ENCODE results near the gene ROGDI. TPM values are rescaled to one million over a fixed set of nuclear protein-coding genes. Genes with fewer than 3 reads are reported as not detected.

ROGDI gene
- total and polyA plus RNA-seq, 4 donors = 14.6 to 37.1 (median 30.5) TPM

DNA sequence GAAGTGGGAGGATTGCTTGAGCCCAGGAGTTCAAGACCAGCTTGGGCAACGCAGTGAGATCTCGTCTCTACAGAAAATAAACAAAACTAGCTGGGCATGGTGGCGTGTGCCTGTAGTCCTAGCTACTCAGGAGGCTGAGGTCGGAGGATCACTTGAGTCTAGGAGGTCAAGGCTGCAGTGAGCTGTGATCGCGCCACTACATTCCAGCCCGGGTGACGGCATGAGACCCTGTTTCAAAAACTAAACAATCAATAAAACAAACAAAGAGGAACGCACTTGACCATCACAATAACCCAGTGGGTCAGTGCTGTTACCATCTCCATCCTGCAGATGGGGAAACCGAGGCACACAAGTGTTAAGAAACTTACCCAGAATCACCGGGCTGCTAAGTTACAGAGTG lies 49.2 kb downstream of the ROGDI start:
- Histone ChIP-seq H3K9ac (ENCODE audit: insufficient read depth in 1 of 2, low read length in 2 of 2) (no peak overlapping the region), H3K27me3 (ENCODE audit: control insufficient read depth in 3 of 3, insufficient read depth in 3 of 3, low read length in 2 of 3) (no peaks in the 10 kb centered on the region), H3K36me3 (ENCODE audit: control insufficient read depth in 4 of 4, insufficient read depth in 4 of 4, low read length in 4 of 4) (peaks cover 17 to 50% (median 29%) of the 10 kb centered on the region in 4 donors), H3K27ac (ENCODE audit: low read depth in 1 of 2, low read length in 1 of 2) (no peak overlapping the region), H3K4me3 (no peak overlapping the region), H3K9me3 (ENCODE audit: control insufficient read depth in 4 of 4, insufficient read depth in 3 of 4, low read length in 3 of 4) (peaks cover 0 to 3% (median 2%) of the 10 kb centered on the region in 4 donors), H3K4me1 (ENCODE audit: control insufficient read depth in 5 of 5, insufficient read depth in 5 of 5, low read length in 5 of 5) (no peaks in the 10 kb centered on the region)
- ATAC-seq (ENCODE audit: insufficient read depth, low FRiP score) (no peak), DNase-seq (no peak)
- TF ChIP-seq CTCF (IDR thresholded peaks at IDR 0.05; ENCODE audit: control extremely low read depth, extremely low read depth) = no peak
- 93 to 98% methylated on average over 11 of the region's 11 CpGs for WGBS, 2 donors

DNA sequence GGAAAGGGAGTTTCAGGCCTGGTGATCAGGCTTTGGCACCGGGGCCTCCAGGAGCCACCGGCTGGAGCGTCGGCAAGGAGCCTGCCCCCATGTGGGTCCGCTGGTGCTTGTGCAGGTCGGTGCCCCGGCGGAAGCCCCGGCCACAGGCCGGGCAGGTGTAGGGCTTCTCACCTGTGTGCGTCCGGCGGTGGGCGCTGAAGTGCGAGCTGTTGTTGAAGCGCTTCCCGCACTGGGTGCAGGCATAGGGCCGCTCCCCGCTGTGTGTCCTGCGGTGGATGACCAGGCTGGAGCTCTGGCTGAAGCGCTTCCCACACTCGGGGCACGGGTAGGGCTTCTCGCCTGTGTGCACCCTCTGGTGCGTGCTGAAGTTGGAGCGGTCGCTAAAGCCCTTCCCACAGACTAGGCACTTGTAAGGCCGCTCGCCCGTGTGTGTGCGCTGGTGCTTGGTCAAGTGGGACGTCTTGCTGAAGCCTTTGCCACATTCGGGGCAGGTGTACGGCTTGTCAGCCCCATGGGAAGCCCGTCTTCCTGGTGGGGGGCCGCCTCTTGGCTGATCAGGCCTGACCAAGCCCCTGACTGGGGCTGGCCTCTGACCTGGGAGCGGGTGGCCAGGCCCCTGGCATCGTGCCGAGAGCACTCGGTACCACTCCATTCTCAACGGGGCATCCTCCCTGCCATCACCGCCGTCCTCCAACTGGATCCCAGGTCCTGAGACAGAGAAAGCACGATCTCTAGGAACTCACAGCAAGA lies 49.9 kb downstream of the ROGDI start:
- Histone ChIP-seq H3K27ac (ENCODE audit: low read depth in 1 of 2, low read length in 1 of 2) (no peak overlapping the region), H3K9ac (ENCODE audit: insufficient read depth in 1 of 2, low read length in 2 of 2) (no peak overlapping the region), H3K9me3 (ENCODE audit: control insufficient read depth in 4 of 4, insufficient read depth in 3 of 4, low read length in 3 of 4) (peaks cover 0 to 3% (median 2%) of the 10 kb centered on the region in 4 donors), H3K36me3 (ENCODE audit: control insufficient read depth in 4 of 4, insufficient read depth in 4 of 4, low read length in 4 of 4) (peaks cover 17 to 47% (median 27%) of the 10 kb centered on the region in 4 donors), H3K27me3 (ENCODE audit: control insufficient read depth in 3 of 3, insufficient read depth in 3 of 3, low read length in 2 of 3) (no peaks in the 10 kb centered on the region), H3K4me3 (no peak overlapping the region), H3K4me1 (ENCODE audit: control insufficient read depth in 5 of 5, insufficient read depth in 5 of 5, low read length in 5 of 5) (peaks cover 0 to 1% (median 0%) of the 10 kb centered on the region in 5 donors)
- no peak for ATAC-seq (ENCODE audit: insufficient read depth, low FRiP score)
- no peak for TF ChIP-seq CTCF (IDR thresholded peaks at IDR 0.05; ENCODE audit: control extremely low read depth, extremely low read depth)
- no peak for DNase-seq
- WGBS, 2 donors = 95 to 97% methylated on average over 44 of the region's 44 CpGs

GRCh38 chr16:4750896-4751295 lies 51.5 kb downstream of the ROGDI start:
- ATAC-seq (ENCODE audit: insufficient read depth, low FRiP score) (no peak), DNase-seq (no peak)
- peaks cover 0 to 12% (median 0%) of the 10 kb centered on the region in 5 donors for H3K4me1 ChIP-seq (ENCODE audit: control insufficient read depth in 5 of 5, insufficient read depth in 5 of 5, low read length in 5 of 5)
- no peak overlapping the region for H3K4me3 ChIP-seq
- H3K27me3 ChIP-seq (ENCODE audit: control insufficient read depth in 3 of 3, insufficient read depth in 3 of 3, low read length in 2 of 3) = no peaks in the 10 kb centered on the region
- H3K27ac ChIP-seq (ENCODE audit: low read depth in 1 of 2, low read length in 1 of 2) = no peak overlapping the region
- WGBS, 2 donors = 93 to 94% methylated on average over 8 of the region's 8 CpGs
- TF ChIP-seq CTCF (IDR thresholded peaks at IDR 0.05; ENCODE audit: control extremely low read depth, extremely low read depth) = no peak
- H3K36me3 ChIP-seq (ENCODE audit: control insufficient read depth in 4 of 4, insufficient read depth in 4 of 4, low read length in 4 of 4) = peaks cover 16 to 42% (median 27%) of the 10 kb centered on the region in 4 donors
- no peak overlapping the region for H3K9ac ChIP-seq (ENCODE audit: insufficient read depth in 1 of 2, low read length in 2 of 2)
- peaks cover 0 to 3% (median 1%) of the 10 kb centered on the region in 4 donors for H3K9me3 ChIP-seq (ENCODE audit: control insufficient read depth in 4 of 4, insufficient read depth in 3 of 4, low read length in 3 of 4)

All from lung (tissue), 12 donors.